HepG2 (cell line): ENCODE data around the gene SESN1.

Experiments used
- HDAC1 ChIP-seq: sonication (generic); formaldehyde crosslinking; IDR thresholded peaks from 2 replicates; pipeline ENCODE4 v1.5.1; 2020; ENCODE audit warnings: mild to moderate bottlenecking, missing genetic modification reagents
- NAIF1 ChIP-seq: sonication (generic); formaldehyde crosslinking; IDR thresholded peaks from 2 replicates; pipeline ENCODE4 v1.5.0; 2020; ENCODE audit warnings: mild to moderate bottlenecking, missing genetic modification reagents, borderline replicate concordance
- ZNF225 ChIP-seq: sonication (generic); formaldehyde crosslinking; IDR thresholded peaks from 2 replicates; pipeline ENCODE4 v1.4.0; 2020; ENCODE audit warnings: mild to moderate bottlenecking, missing genetic modification reagents

GRCh38 chr6:109031416-109031815, 63.2 kb downstream of the SESN1 start:
- TF ChIP-seq ZNF225, result no peak
- no peak for TF ChIP-seq NAIF1 (CRISPR knock-in tag)
- no peak for TF ChIP-seq HDAC1 (CRISPR knock-in tag)
